ENCODE results near the gene OR11H1. TPM values are rescaled to one million over a fixed set of nuclear protein-coding genes. Genes with fewer than 3 reads are reported as not detected.
"Not testable (repeated sequence)": the region's sequence is repeated elsewhere in the genome, so short reads cannot be mapped to it uniquely, and the experiment has no call there.

OR11H1 gene, protein sequence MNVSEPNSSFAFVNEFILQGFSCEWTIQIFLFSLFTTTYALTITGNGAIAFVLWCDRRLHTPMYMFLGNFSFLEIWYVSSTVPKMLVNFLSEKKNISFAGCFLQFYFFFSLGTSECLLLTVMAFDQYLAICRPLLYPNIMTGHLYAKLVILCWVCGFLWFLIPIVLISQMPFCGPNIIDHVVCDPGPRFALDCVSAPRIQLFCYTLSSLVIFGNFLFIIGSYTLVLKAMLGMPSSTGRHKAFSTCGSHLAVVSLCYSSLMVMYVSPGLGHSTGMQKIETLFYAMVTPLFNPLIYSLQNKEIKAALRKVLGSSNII
- not detected in 2 replicates for total RNA-seq
- long read RNA-seq: 0 reads

GRCh38 chr22:15527892-15528291 is at the start of gene OR11H1:
Gene OR11H1, plus strand, starts transcription at chr22:15528192. Its CDS starts 0 bp downstream, at chr22:15528192.
- H3K27ac Mint-ChIP-seq; H3K4me3 Mint-ChIP-seq (ENCODE audit: low read depth); H3K4me1 Mint-ChIP-seq (ENCODE audit: low read depth); H3K36me3 Mint-ChIP-seq (ENCODE audit: insufficient read depth); DNase-seq (ENCODE audit: low spot score, unreplicated experiment); H3K27me3 Mint-ChIP-seq; H3K9me3 Mint-ChIP-seq (ENCODE audit: low read depth): not testable (repeated sequence)

DNA sequence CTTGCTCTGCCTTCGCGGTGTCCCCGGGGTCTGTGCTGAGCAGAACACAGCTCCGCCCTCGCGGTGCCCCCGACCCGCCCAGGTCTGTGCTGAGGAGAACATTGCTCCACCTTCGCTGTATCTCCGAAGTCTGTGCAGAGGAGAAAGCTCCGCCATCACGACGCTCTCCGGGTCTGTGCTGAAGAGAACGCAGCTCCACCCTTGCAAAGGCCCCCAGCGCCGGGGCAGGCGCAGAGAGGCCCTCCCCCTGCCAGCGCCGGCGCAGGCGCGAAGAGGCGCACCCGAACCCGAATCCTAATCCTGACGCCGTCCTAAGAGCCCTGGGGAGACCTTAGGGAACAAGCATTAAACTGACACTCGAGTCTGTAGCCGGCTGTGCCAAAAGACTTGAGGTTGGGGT is 18.0 kb upstream of the OR11H1 start:
- H3K36me3 Mint-ChIP-seq (ENCODE audit: insufficient read depth); DNase-seq (ENCODE audit: low spot score, unreplicated experiment): not testable (repeated sequence)

GRCh38 chr22:15515896-15516295 is 12.1 kb upstream of the OR11H1 start:
- not testable (repeated sequence) for DNase-seq (ENCODE audit: low spot score, unreplicated experiment); H3K27me3 Mint-ChIP-seq; H3K4me1 Mint-ChIP-seq (ENCODE audit: low read depth); H3K4me3 Mint-ChIP-seq (ENCODE audit: low read depth); H3K36me3 Mint-ChIP-seq (ENCODE audit: insufficient read depth); H3K9me3 Mint-ChIP-seq (ENCODE audit: low read depth); H3K27ac Mint-ChIP-seq

More for the DNA sequence above, 18.0 kb upstream of the OR11H1 start:
- H3K9me3 Mint-ChIP-seq (ENCODE audit: low read depth); H3K27me3 Mint-ChIP-seq; H3K4me3 Mint-ChIP-seq (ENCODE audit: low read depth); H3K27ac Mint-ChIP-seq; H3K4me1 Mint-ChIP-seq (ENCODE audit: low read depth): not testable (repeated sequence)

DNA sequence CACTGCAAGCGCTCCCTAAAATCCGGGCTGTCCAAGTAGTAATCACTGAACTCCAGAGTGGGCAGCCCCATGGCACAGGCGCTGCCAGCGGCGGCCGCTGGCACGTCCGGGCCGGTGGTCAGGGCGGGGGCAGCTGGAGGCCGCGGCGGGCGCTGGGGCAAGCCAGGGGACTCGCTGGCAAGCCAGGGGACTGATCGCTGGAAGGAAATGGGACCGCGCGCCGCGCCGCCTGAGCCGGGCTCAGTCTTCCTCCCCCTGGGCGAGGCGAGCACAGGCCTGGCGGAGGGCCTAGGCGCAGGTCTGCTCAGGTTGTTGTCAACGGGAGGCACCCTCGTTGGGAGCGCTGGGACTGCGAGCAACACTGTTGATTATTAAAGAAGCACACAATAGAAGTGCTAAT is 25.8 kb downstream of the OR11H1 start:
- not testable (repeated sequence) for H3K4me3 Mint-ChIP-seq (ENCODE audit: low read depth); H3K4me1 Mint-ChIP-seq (ENCODE audit: low read depth); H3K27ac Mint-ChIP-seq; H3K27me3 Mint-ChIP-seq; H3K9me3 Mint-ChIP-seq (ENCODE audit: low read depth); H3K36me3 Mint-ChIP-seq (ENCODE audit: insufficient read depth); DNase-seq (ENCODE audit: low spot score, unreplicated experiment)

DNA sequence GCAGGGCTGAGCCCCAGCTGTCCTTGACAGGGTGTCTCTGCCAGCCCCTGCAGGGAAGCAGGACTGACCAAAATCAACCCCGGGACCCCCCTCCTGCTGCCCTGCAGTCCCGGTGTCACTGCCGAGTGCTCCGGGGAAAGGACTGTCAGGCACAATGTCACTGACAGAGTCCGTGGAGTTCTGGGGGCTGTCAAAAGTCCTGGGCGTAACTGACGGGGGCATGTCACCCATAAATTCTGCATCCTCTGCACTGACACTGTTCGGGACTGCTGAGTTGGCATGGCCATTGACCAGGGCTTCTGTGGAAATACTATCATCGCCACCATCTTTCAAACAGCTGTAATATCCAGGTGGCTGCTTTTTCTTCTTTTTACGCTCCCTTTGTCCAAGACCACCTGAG is 35.5 kb downstream of the OR11H1 start:
- not testable (repeated sequence) for H3K27me3 Mint-ChIP-seq; H3K4me1 Mint-ChIP-seq (ENCODE audit: low read depth); DNase-seq (ENCODE audit: low spot score, unreplicated experiment); H3K27ac Mint-ChIP-seq; H3K9me3 Mint-ChIP-seq (ENCODE audit: low read depth); H3K36me3 Mint-ChIP-seq (ENCODE audit: insufficient read depth); H3K4me3 Mint-ChIP-seq (ENCODE audit: low read depth)

- H3K27ac Mint-ChIP-seq; H3K36me3 Mint-ChIP-seq (ENCODE audit: insufficient read depth); H3K27me3 Mint-ChIP-seq; H3K9me3 Mint-ChIP-seq (ENCODE audit: low read depth); DNase-seq (ENCODE audit: low spot score, unreplicated experiment); H3K4me1 Mint-ChIP-seq (ENCODE audit: low read depth); H3K4me3 Mint-ChIP-seq (ENCODE audit: low read depth): not testable (repeated sequence)
Observed at GRCh38 chr22:15565063-15565462, 37.1 kb downstream of the OR11H1 start.

Other genes with a start within 250 kb of the OR11H1 start
- not detected in 2 replicates for gene POTEH, start 161.8 kb downstream of the OR11H1 start, total RNA-seq

Data from progenitor cell of endocrine pancreas (in vitro differentiated cells).